NCI-H774 (cell line): ENCODE results near the gene RB1.

Source experiments
- DNase-seq: peaks from one replicate; lab custom pipeline; 2025; lab: John Stamatoyannopoulos, UW

The RB1 gene

DNA sequence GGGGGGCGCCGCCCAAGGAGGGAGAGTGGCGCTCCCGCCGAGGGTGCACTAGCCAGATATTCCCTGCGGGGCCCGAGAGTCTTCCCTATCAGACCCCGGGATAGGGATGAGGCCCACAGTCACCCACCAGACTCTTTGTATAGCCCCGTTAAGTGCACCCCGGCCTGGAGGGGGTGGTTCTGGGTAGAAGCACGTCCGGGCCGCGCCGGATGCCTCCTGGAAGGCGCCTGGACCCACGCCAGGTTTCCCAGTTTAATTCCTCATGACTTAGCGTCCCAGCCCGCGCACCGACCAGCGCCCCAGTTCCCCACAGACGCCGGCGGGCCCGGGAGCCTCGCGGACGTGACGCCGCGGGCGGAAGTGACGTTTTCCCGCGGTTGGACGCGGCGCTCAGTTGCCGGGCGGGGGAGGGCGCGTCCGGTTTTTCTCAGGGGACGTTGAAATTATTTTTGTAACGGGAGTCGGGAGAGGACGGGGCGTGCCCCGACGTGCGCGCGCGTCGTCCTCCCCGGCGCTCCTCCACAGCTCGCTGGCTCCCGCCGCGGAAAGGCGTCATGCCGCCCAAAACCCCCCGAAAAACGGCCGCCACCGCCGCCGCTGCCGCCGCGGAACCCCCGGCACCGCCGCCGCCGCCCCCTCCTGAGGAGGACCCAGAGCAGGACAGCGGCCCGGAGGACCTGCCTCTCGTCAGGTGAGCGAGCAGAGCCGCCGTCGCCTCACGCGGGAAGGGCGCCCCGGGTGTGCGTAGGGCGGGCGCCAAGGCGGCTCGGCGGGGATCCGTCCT, at the start of gene RB1:
RB1 (plus strand) TSS at position 393 of the 784 bp plus-strand sequence; CDS start at position 555, 162 bp downstream.
- DNase-seq: peak; percentile 60

DNA sequence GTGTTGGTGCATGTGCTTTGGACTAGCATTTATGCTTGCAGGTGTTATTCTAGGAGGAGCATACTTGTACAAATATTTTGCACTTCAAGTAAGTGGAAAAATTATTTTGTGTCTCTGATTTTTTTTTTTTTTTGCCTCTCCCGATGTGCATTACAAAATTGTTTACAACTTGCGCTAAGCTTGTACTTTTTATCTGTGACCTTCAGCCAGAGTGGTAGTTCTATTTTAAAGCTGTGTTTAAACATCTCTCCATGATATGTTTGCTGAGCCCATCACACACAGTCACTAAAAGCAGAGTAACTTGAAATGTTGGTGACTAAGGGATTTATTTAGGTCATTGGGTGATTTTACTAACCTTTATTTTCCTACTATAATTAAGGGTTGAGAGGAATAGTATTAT, 49.7 kb upstream of the RB1 start:
- DNase-seq: no peak

DNA sequence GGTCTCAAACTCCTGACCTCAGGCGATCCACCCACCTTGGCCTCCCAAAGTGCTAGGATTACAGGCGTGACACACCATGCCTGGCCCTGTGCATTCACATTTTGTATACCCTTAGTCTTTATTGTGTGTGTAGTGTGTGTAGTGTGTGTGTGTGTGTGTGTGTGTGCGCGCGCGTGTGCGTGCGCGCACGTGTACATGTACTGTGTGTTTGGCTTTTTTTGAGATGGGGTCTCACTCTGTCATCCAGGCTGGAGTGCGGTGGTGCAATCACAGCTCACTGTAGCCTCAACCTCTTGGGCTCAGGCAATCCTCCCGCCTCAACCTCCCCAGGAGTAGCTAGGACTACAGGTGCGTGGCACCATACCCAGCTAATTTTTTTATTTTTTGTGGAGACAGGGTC, 48.5 kb upstream of the RB1 start:
- no peak for DNase-seq

DNA sequence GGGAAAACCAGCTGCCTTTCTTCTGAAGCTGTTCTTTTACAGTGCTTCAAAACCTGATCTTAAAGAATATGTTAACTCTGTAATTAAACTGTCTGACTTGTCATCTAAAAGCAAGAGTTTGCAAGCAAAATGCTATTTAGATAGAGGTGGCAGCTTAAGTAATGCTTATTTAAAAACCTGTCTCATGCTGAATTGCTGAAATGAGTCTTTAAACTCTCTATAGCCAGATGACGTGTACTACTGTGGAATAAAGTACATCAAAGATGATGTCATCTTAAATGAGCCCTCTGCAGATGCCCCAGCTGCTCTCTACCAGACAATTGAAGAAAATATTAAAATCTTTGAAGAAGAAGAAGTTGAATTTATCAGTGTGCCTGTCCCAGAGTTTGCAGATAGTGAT, 47.6 kb upstream of the RB1 start:
- no peak for DNase-seq

DNA sequence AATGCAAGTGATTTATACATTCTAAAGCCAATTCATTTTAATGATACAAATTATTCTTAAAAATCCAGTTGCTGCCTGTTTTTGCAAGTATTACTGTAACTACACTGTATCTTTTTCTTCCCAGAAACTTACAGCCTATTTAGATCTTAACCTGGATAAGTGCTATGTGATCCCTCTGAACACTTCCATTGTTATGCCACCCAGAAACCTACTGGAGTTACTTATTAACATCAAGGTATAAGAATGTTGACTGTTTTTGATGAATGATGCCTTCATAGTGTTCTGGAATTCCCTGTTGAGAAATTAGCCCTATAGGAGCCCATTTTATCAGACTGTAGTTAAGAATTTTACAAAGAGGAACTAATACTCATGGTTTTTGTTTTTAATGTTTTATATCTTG, 45.5 kb upstream of the RB1 start:
- DNase-seq: no peak

DNA sequence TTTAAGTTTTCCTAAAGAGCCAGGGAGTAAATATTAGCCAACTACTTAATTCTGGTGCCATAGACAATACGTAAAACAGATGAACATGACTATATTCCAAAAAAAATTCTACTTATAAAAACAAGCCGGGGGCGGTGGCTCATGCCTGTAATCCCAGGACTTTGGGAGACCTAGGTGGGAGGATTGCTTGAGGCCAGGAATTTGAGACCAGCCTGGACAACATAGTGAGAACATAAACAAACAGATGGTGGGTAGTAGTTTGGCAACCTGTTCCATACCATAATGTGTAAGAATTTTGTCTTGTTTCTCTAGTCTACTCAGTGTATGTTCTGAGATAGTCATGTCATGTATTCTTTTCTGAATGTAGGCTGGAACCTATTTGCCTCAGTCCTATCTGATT, 45.1 kb upstream of the RB1 start:
- no peak for DNase-seq

DNA sequence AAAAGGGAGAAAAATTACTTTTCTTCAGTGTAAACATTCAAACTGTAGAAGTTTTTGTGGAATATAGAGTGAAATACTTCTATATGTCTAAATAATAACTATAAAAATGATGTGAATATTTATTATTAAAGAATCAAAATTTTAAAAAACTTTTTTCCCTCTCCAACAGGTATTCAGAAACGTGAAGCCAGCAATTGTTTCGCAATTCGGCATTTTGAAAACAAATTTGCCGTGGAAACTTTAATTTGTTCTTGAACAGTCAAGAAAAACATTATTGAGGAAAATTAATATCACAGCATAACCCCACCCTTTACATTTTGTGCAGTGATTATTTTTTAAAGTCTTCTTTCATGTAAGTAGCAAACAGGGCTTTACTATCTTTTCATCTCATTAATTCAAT, 42.6 kb upstream of the RB1 start:
- DNase-seq: no peak

DNA sequence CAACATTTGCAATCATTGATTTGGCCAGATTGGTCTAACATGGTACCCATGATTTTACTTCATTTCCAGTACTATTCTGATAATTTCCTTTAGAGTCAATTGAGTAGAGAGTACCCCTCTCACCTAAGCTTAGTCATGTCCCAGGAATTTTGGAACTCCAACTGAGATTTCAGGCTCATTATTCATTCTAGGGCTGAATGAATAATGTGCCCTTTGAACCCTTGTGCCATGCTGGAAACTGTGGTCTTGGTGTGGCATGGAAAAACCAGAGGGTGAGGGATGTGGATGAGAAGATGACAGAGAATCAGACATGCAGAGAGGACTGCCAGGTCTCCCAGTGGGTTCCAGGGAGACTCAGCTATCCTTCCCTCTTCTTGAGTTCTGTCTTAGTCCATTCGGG, 40.4 kb upstream of the RB1 start:
- DNase-seq: no peak

DNA sequence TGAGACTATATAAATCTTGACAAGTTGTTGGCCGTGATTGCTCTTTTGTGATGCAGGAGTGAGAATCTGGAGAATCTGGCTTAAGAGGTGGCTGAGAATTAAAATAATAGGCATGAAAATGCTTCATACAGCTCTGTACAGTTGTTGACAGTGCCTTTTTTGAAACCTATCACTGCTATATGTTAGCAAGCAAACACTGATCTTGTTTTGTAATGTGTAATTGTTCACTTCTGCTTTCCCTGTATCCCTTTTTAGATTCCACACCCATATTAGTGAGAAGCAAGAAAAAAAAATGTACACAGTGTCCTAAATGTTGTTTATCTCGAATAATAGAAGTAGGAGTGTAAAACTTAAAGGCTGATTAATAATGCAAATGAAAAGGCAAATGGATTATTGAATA, 39.5 kb upstream of the RB1 start:
- DNase-seq: no peak

DNA sequence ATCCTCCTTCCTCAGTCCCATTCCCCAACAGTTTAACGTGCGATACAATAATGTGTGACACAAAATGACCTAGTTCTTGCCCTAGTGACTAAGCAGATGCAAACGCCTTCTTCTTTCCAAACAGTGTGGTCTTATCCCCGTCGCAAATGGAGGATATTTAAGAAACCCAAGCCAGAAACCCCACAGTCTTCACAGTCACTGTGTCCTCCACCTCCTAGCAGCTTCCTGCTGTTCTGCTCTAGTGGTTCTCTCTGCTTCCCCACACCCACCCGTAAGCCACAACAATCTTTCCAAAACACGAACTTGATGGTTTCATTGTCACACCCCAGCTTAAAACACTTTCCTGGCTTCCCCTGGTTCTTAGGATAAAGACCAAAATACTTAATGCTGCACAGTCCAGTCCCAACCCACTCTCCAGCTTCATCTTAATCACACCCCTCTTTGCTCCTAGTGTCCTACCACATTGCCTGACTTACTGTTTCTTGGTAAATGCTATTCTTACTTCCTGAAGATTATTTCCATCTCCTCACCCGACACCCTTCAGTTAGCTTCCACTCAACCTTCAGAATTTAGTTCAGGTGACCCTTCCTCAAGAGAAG, 38.2 kb upstream of the RB1 start:
- DNase-seq: no peak

DNA sequence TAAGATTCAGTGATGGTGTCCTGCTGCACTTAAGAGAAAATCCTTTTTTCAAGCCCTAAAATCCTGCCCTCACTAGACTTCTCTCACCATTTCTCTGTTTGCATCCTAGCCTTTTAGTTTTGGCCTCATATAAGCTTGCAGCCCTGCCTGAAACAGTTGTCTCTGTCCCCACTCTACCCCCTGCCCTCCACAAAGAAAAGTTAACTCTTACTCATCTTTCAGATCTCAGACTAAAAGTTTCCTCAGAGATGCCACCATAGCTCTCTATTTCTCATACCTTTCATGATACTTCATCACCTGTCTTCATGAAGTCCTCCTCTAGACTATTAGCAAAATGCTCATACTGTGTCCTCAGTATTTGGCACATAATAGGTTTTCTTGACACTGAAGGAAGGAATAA, 37.4 kb upstream of the RB1 start:
- no peak for DNase-seq

DNA sequence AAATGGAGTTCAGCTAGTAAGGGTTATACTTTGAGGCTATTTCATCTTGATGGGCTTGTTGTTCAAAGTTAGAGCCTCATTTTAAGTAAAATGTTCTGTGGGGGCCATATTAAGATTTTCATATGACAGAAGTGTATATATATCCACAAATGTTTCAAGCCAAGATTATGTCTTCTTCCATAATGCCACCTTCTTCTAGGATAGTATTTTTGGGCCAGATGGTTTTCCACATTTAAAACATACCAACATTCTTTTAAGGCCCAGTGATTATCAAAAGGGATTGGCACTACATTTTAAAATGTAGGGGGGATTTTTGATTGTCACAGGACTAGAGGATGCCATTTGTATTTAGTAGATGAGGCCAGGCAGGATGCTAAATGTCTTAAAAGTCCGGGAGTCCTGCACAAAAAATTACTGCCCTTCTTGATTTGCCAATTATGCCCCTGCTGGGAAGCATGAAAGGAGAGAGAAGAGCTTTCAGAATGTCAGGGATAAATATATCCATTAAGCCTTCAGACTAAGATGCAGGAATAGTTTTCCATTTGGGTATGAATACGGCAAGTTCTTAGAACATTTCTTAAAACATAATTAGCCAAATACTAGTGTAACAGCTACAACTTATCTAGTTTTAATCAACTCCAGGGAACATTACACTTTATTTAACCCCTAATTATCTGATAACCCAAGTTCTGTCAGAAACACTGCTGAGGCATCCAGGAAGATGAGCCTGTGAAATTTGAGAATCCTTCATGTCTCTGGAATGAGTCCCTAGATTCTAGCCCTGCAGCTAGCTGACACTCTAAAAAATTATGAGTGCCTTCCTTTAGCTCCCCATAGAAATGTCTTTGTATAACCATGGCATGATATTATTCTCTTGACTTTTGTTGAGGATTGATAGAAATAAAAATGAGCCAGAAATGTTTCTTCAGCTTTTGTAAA, 36.6 kb upstream of the RB1 start:
- no peak for DNase-seq

DNA sequence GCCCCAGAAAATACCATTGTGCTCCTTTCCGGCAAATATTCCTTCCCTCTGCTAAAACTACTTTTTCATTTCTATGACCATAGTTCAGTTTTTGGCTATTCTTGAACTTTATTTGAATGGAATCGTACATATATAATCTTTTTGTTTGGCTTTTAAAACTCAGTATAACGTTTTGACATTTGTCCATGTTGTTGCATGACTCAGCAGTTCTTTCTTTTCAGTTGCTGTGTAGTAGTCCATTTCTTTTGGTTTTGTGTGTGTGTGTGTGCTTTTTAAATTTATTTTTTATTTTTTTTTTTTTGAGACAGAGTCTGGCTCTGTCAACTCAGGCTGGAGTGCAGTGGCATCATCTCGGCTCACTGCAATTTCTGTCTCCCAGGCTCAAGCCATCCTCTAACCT, 35.5 kb upstream of the RB1 start:
- no peak for DNase-seq

DNA sequence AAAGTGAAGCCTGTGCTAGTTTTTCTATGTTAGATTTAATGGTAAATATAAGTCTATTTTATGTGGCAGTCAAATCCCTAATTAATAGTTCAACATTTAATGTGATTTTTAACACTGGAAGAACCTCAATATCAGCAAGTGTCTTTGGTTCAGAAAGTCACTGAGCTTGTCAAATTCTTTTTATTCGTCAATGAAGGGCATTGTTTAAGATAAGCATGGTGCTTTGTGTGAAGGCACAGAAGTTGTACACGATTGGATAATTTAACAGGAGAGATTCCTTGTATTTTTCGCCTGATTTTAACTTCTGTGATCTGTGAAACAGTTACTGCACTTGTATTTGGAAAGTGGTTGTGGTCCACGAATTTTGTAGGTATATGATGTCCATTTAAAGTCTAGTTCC, 30.2 kb upstream of the RB1 start:
- no peak for DNase-seq

DNA sequence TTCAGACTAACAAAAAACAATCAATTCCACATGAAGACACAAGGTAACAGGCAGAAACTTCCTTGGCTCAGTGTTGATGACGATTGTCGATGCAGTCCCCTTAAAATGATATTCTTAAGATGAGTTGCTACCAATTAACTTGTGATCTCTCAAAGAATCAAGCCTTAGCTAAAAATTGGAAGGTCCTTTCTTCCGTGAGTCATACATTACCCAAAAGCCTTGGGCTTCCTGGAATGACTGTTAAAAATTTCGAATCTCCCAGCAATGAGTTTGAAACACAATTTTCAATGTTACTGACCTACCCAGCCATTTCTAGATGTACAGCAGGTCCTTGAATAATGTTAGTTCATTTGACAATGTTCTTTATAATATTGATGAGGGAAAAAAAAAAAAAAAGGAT, 28.0 kb upstream of the RB1 start:
- no peak for DNase-seq

DNA sequence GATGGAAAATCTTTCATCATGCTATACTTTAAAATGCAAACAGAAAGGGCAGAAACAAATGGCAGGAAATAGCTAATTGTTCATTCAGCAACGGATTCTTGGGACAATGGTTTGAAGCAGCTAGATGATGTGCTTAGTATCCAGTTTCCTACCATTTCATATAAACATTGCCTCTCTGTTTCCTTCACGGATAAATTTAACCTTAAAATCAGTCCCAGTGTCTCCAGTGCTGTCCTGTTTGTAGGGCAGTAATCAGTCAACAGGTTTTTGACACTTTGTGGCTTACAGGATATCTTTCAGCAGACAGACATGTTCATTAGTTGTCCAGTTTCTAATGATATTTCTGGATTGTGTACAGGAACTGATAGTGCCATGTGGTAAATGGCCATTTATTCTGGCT, 24.7 kb upstream of the RB1 start:
- no peak for DNase-seq

DNA sequence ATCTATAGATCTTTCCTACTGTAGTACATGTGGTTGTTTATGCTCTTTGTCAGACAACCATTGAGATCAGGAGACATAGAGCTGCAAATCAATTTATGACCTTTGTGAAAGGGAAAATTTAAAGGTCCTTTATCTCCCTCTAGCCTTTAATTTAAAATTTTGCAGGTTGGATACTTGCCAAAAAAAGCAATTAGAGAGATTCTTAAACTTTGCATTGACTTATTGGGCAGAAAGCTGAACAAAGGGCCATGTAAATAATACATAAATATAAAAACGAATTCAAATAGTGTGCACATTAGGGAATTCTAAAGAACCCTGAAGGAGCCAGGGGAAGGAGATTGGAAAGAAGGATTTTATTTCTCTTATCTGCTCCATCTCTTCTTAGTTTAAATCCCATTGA, 22.0 kb upstream of the RB1 start:
- no peak for DNase-seq

DNA sequence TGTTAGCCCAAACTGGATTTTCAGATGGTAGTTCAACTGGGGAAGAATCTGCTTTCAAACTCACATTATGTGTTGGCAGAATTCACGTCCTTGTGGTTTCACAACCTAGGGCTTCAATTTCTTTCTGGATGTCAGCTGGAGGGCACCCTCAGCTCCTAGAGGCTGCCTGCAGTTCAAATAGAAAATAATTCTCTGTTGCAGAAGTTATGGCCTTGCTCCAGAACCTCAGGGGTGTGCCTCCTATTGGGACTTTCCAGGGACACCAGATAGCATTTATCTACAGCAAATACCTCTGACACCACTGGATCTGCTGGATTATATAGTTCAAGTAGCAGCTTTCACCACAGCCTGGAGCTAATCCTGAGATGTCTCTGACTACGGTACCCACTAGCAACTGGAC, 11.8 kb upstream of the RB1 start:
- DNase-seq: no peak

DNA sequence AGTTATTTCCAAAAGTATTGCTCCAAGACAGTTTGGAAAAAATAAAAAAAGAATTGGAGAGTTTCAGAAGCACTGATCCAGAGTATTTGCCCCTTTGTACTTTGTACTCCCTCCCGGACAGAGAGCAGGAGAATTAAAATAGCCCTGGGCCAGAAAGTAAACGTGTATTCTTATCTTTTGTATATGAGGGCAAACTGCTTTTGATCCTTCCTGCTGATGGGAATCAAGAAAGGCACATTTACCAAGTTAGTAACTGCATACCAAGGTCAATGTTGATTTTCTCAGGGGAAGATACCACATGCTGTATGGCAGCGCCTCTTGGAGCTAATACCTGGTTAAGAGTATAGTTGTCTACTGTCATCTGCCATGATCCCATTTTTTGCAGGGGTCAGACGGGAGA, 10.9 kb upstream of the RB1 start:
- no peak for DNase-seq

DNA sequence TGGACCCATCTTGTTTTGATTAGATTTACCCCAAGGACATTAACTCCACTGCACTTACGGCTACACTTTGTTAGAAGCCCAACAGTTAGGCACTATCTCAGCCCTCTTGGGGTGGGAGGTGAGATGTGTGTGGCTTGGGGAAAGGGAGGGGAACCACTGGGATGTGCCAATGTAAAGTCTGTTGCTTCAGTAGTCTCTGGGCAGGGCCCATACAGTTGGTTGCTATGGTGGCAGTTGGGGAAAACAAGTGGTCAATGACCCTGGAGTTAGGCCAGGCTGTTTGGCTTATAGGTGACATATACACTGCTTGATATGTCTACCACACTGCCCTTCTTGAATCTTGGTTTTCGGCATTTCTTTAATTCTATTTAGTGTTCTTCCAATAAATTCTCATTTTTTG, 8.9 kb upstream of the RB1 start:
- DNase-seq: no peak

DNA sequence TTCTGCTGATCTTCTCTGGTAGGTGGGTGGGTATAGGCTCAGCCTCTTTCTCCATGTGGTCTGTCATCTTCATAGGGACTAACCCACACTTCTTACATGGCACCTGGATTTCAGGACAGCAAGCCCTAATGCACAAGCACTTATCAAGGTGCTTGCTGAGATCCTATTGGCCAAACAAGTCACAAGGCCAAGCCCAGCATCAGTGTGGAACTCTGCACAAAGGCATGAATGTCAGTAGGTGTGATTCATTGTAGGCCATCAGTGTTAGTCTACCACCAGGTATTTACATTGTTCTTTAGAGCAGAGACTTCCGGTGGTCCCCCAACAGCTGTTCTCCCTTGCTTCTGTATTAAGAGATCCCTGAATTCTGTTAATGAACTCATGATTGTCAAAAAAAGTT, 8.3 kb upstream of the RB1 start:
- DNase-seq: no peak

DNA sequence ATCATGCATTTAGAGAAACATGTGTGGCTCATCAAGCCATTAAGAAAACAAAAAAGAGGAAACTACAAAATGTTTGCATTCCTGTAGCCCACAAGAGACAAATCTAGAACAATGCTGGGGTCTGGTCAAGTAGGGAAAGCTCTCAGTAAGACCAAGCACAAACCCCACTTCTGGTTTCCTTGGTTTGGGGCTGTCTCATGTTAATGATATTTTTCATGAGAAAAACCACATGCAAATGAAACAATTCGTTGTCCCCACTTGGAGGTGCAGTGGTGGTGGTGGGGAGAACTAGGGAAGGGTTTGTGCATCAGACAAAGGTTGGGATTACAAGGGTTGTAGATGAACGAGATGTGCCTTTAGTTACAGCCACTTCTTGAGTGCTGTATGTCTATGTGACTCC, 7.0 kb upstream of the RB1 start:
- DNase-seq: no peak
